SK-N-SH (cell line): ENCODE data around the gene MIDN. TPM values are rescaled to one million over a fixed set of nuclear protein-coding genes. Genes with fewer than 3 reads are reported as not detected.

ENCODE experiments used
- CTCF ChIA-PET: fragments of 300-600, 350-600 bp; formaldehyde crosslinking; extraction: SDS; loops from one replicate; lab custom pipeline; 2021; lab: Yijun Ruan, JAX
- POLR2A ChIA-PET: fragments of 350-600 bp; sonication (Branson Sonifier 250); formaldehyde crosslinking; extraction: SDS; loops from one replicate; lab custom pipeline; 2020; ENCODE audit warnings: antibody characterized with exemption, inconsistent platforms; lab: Yijun Ruan, JAX
- DNase-seq: peaks from one replicate; pipeline ENCODE4 v3.0.0; 2012
- H2AFZ ChIP-seq: fragments of 200-600 bp; sonication (generic); 2 replicates; pipeline ENCODE4 v1.8.1; 2016; ENCODE audit warnings: antibody characterized with exemption, mild to moderate bottlenecking, low read depth
- H3F3A ChIP-seq: fragments of 200-600 bp; sonication (generic); replicated peaks from 2 replicates; pipeline ENCODE3; 2016; ENCODE audit warnings: antibody characterized with exemption, mild to moderate bottlenecking; ENCODE audit not compliant: insufficient read depth
- H3K27ac ChIP-seq, 2 experiments: fragments of 200-500 bp in 1 of 2; fragments of 200-600 bp in 1 of 2; sonication (Bioruptor generic) in 1 of 2; sonication (generic), shearing (Covaris generic) in 1 of 2; 2 replicates each; pipeline versions ENCODE4 v1.5.1 to v1.6.1; 2014 to 2016; ENCODE audit warnings: low read depth in 2 of 2, inconsistent platforms in 1 of 2, low read length in 1 of 2, mild to moderate bottlenecking in 1 of 2, mixed read lengths in 1 of 2
- H3K27me3 ChIP-seq: fragments of 200-600 bp; sonication (generic), shearing (Covaris generic); 2 replicates; pipeline ENCODE4 v1.6.1; 2016; ENCODE audit warnings: mixed run types; ENCODE audit not compliant: insufficient read depth
- H3K36me3 ChIP-seq, 2 experiments: fragments of 200-500 bp in 1 of 2; fragments of 200-600 bp in 1 of 2; sonication (Bioruptor generic) in 1 of 2; sonication (generic) in 1 of 2; replicated peaks in 1 of 2; 2 replicates each; pipeline versions ENCODE3 to v1.5.1; 2014 to 2016; ENCODE audit warnings: low read length in 1 of 2, mild to moderate bottlenecking in 1 of 2; ENCODE audit not compliant: insufficient read depth in 2 of 2, control insufficient read depth in 1 of 2
- H3K4me1 ChIP-seq, 2 experiments: fragments of 200-500 bp in 1 of 2; fragments of 200-600 bp in 1 of 2; sonication (Bioruptor generic) in 1 of 2; sonication (generic), shearing (Covaris generic) in 1 of 2; 2 replicates each; pipeline versions ENCODE4 v1.5.1 to v1.6.1; 2014 to 2016; ENCODE audit warnings: low read depth in 1 of 2, low read length in 1 of 2, mixed run types in 1 of 2; ENCODE audit not compliant: insufficient read depth in 2 of 2, control insufficient read depth in 1 of 2
- H3K4me2 ChIP-seq: fragments of 200-600 bp; sonication (generic), shearing (Covaris generic); 2 replicates; pipeline ENCODE4 v1.6.1; 2017; ENCODE audit warnings: mixed run types
- H3K4me3 ChIP-seq, 2 experiments: fragments of 200-500 bp in 1 of 2; fragments of 200-600 bp in 1 of 2; sonication (Bioruptor generic) in 1 of 2; sonication (generic), shearing (Covaris generic) in 1 of 2; 2 replicates each; pipeline versions ENCODE4 v1.5.1 to v1.8.1; 2014 to 2016; ENCODE audit warnings: low read depth in 2 of 2, inconsistent platforms in 1 of 2, low read length in 1 of 2, mild to moderate bottlenecking in 1 of 2, mixed read lengths in 1 of 2, moderate library complexity in 1 of 2
- H3K79me2 ChIP-seq: fragments of 200-600 bp; sonication (generic); 2 replicates; pipeline ENCODE4 v1.8.1; 2017; ENCODE audit warnings: mild to moderate bottlenecking; ENCODE audit not compliant: insufficient read depth
- H3K9ac ChIP-seq: fragments of 200-600 bp; sonication (generic); 2 replicates; pipeline ENCODE4 v1.6.1; 2017; ENCODE audit warnings: mixed run types
- H3K9me2 ChIP-seq: fragments of 200-600 bp; sonication (generic); 2 replicates; pipeline ENCODE4 v1.6.1; 2017; ENCODE audit warnings: mixed run types
- H3K9me3 ChIP-seq: fragments of 200-600 bp; sonication (generic); 2 replicates; pipeline ENCODE4 v1.6.1; 2017; ENCODE audit warnings: mixed run types, mild to moderate bottlenecking, moderate library complexity
- H4K20me1 ChIP-seq: fragments of 200-600 bp; sonication (generic); 2 replicates; pipeline ENCODE4 v1.6.1; 2017; ENCODE audit warnings: mild to moderate bottlenecking, mixed run types; ENCODE audit not compliant: insufficient read depth
- CHD2 ChIP-seq: fragments of 150-350 bp; IDR thresholded peaks from 2 replicates; pipeline ENCODE4 v1.6.1; 2018; ENCODE audit warnings: low read length; ENCODE audit not compliant: partially characterized antibody
- ELF1 ChIP-seq: IDR thresholded peaks from 2 replicates; pipeline ENCODE4 v1.4.0; 2012
- EP300 ChIP-seq, 2 experiments: IDR thresholded peaks; 2 replicates each; pipeline versions ENCODE4 v1.4.0 to v1.6.1; 2012; ENCODE audit warnings: borderline replicate concordance in 1 of 2, low read depth in 1 of 2, low read length in 1 of 2
- EZH2phosphoT487 ChIP-seq: fragments of 200-600 bp; sonication (generic); IDR thresholded peaks from 2 replicates; pipeline ENCODE4 v1.6.1; 2017; ENCODE audit warnings: low read depth, mixed run types, mild to moderate bottlenecking, antibody characterized with exemption, moderate library complexity, borderline replicate concordance
- FOSL2 ChIP-seq: IDR thresholded peaks from 2 replicates; pipeline ENCODE4 v1.4.0; 2012; ENCODE audit warnings: low read depth, mild to moderate bottlenecking, moderate library complexity, borderline replicate concordance
- FOXJ3 ChIP-seq: sonication (generic); formaldehyde crosslinking; IDR thresholded peaks from 2 replicates; pipeline ENCODE4 v1.5.1; 2020; ENCODE audit warnings: mild to moderate bottlenecking, missing genetic modification reagents
- FOXM1 ChIP-seq: IDR thresholded peaks from 2 replicates; pipeline ENCODE4 v1.4.0; 2012; ENCODE audit warnings: low read depth, mild to moderate bottlenecking
- GABPA ChIP-seq: IDR thresholded peaks from 2 replicates; pipeline ENCODE4 v1.4.0; 2012; ENCODE audit warnings: low read depth, mild to moderate bottlenecking
- JUND ChIP-seq: IDR thresholded peaks from 2 replicates; pipeline ENCODE4 v1.4.0; 2012
- NFIC ChIP-seq: IDR thresholded peaks from 2 replicates; pipeline ENCODE4 v1.4.0; 2012; ENCODE audit warnings: borderline replicate concordance
- NRF1 ChIP-seq: IDR thresholded peaks from 2 replicates; pipeline ENCODE4 v1.6.1; 2012; ENCODE audit warnings: low read depth, mild to moderate bottlenecking, low read length
- POLR2AphosphoS5 ChIP-seq: IDR thresholded peaks from 2 replicates; pipeline ENCODE4 v1.6.1; 2012; ENCODE audit warnings: low read depth, low read length
- RCOR1 ChIP-seq: fragments of 150-350 bp; IDR thresholded peaks from 2 replicates; pipeline ENCODE4 v1.6.1; 2017; ENCODE audit warnings: antibody characterized with exemption, low read length
- RXRA ChIP-seq: IDR thresholded peaks from 2 replicates; pipeline ENCODE4 v1.4.0; 2012; ENCODE audit warnings: low read depth, mild to moderate bottlenecking, borderline replicate concordance
- SIN3A ChIP-seq: IDR thresholded peaks from 2 replicates; pipeline ENCODE4 v1.6.1; 2012; ENCODE audit warnings: low read depth, mild to moderate bottlenecking, low read length, moderate library complexity, borderline replicate concordance
- SMC3 ChIP-seq: IDR thresholded peaks from 2 replicates; pipeline ENCODE4 v1.6.1; 2012; ENCODE audit warnings: low read depth, low read length, improper control_type of control experiment
- TAF1 ChIP-seq: IDR thresholded peaks from 2 replicates; pipeline ENCODE4 v1.6.1; 2012; ENCODE audit warnings: low read depth, mild to moderate bottlenecking, low read length, moderate library complexity, borderline replicate concordance
- TCF12 ChIP-seq: IDR thresholded peaks from 2 replicates; pipeline ENCODE4 v1.4.0; 2012
- YY1 ChIP-seq: IDR thresholded peaks from 2 replicates; pipeline ENCODE4 v1.4.0; 2012; ENCODE audit warnings: low read depth, mild to moderate bottlenecking
- WGBS: methylation state at CpG from one replicate; pipeline ENCODE4 v1.1.6; 2017; ENCODE audit warnings: low lambda C conversion rate; 5-methylcytosine and 5-hydroxymethylcytosine counted together
- polyA plus RNA-seq, 3 experiments: library from polyadenylated mRNA; depleted of rRNA; stranded (reverse); fragments of >200 nt; gene quantifications; 2 replicates each; pipeline ENCODE4 v1.2.3, GENCODE V29; 2012
- TF ChIP-seq, protein P1 (sequence below): IDR thresholded peaks from 2 replicates; pipeline ENCODE4; 2012
- TF ChIP-seq, protein P2 (sequence below): IDR thresholded peaks from 2 replicates; pipeline ENCODE4 v1.4.0; 2012; ENCODE audit warnings: low read depth, borderline replicate concordance
- TF ChIP-seq, protein P3 (sequence below): IDR thresholded peaks from 2 replicates; pipeline ENCODE4 v1.4.0; 2012; ENCODE audit warnings: low read depth, borderline replicate concordance
- TF ChIP-seq, protein P4 (sequence below): fragments of 150-350 bp; IDR thresholded peaks from 2 replicates; pipeline ENCODE4 v1.6.1; 2017; ENCODE audit warnings: antibody characterized with exemption, low read length, low read depth, borderline replicate concordance
- TF ChIP-seq, protein P5 (sequence below): fragments of 150-350 bp; IDR thresholded peaks from 2 replicates; pipeline ENCODE4 v1.6.1; 2016; ENCODE audit warnings: mild to moderate bottlenecking, low read depth, low read length
- TF ChIP-seq, protein P6 (sequence below): IDR thresholded peaks from 2 replicates; pipeline ENCODE4 v1.4.0; 2012; ENCODE audit warnings: low read depth

Gene MIDN
- polyA plus RNA-seq, 1 of the 3 experiments (the other 2 are of a cell fraction) = 13.9 TPM

DNA sequence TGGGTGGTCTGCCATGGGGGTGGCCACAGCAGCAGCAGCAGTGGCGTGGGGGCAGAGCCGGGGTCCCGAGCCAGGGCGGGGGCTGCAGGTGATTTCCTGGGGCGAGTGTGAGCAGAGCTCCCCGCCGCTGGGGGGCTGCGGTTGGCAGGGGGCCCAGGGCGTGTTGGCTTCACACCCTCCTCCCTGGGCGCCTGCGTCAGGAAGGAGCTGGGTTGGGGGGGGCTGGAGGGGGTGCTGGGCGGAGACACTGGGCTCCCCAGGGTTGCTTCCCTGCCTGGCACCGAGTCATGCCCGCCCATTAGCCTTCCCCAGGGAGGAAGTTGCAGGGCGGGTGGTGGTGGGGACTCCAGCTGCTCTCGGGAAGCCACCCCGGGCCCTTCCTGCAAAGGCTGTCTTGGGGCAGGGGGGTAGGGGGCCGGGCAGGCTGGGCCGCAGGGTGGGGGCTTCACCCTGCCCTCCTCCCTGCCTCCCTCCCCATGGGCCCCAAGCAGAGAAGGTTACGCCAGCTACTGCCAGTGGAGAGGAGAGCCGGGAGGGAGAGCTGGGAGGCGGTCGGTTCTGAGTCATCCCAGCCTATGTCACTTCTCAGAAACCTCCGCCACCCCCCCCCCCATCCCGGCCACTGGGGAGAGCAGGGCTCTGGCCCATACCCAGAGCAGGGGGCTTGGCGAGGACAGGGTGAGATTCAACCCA is 4.6 kb downstream of the MIDN start:
- Histone ChIP-seq H3K4me3 (peak overlapping the region; percentile 79 to 86), H3K4me1 (peaks cover 18 to 32% of the 10 kb centered on the region in 2 experiments; a peak in 3 of 4 replicates), H3K9me3 (no peaks in the 10 kb centered on the region), H3F3A (peaks cover 54% of the 10 kb centered on the region), H3K79me2 (peaks cover 79% of the 10 kb centered on the region), H3K27ac (peak overlapping the region; percentile 95 to 99), H3K4me2 (peak overlapping the region; percentile 99), H3K36me3 (peaks cover 43 to 49% of the 10 kb centered on the region in 2 experiments), H3K9me2 (no peaks in the 10 kb centered on the region), H4K20me1 (peaks cover 60% of the 10 kb centered on the region), H2AFZ (no peak overlapping the region), H3K9ac (peak overlapping the region; percentile 98), H3K27me3 (no peaks in the 10 kb centered on the region)
- POLR2A ChIA-PET = interaction anchor here (1.0 to 1.9 kb wide), 7 partner anchors 9 to 22 kb away, joined by 3 to 32 read pairs (median 7); partner anchors contain the start of genes ATP5F1D, CIRBP and FAM174C
- WGBS = 2% methylated on average over 11 of the region's 26 CpGs
- DNase-seq = peak; percentile 69
- CTCF ChIA-PET = interaction anchor here (0.8 to 18.6 kb wide), 7 partner anchors 9 to 140 kb away, joined by 3 to 594 read pairs (median 4); partner anchors contain the start of genes ATP5F1D and CIRBP
- TF ChIP-seq JUND = peak; percentile 78
- TF ChIP-seq FOSL2 = peak; percentile 74
- TF ChIP-seq TCF12 = peak; percentile 59; the same call in 1 of the 2 replicates
- TF ChIP-seq RXRA = peak; percentile 44; the same call in 1 of the 2 replicates
- TF ChIP-seq POLR2AphosphoS5 = no peak
- TF ChIP-seq, protein P1, sequence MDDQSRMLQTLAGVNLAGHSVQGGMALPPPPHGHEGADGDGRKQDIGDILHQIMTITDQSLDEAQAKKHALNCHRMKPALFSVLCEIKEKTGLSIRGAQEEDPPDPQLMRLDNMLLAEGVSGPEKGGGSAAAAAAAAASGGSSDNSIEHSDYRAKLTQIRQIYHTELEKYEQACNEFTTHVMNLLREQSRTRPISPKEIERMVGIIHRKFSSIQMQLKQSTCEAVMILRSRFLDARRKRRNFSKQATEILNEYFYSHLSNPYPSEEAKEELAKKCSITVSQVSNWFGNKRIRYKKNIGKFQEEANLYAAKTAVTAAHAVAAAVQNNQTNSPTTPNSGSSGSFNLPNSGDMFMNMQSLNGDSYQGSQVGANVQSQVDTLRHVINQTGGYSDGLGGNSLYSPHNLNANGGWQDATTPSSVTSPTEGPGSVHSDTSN = peak; percentile 47
- TF ChIP-seq, protein P2, sequence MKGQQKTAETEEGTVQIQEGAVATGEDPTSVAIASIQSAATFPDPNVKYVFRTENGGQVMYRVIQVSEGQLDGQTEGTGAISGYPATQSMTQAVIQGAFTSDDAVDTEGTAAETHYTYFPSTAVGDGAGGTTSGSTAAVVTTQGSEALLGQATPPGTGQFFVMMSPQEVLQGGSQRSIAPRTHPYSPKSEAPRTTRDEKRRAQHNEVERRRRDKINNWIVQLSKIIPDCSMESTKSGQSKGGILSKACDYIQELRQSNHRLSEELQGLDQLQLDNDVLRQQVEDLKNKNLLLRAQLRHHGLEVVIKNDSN = no peak
- no peak for TF ChIP-seq TAF1
- TF ChIP-seq, protein P3, sequence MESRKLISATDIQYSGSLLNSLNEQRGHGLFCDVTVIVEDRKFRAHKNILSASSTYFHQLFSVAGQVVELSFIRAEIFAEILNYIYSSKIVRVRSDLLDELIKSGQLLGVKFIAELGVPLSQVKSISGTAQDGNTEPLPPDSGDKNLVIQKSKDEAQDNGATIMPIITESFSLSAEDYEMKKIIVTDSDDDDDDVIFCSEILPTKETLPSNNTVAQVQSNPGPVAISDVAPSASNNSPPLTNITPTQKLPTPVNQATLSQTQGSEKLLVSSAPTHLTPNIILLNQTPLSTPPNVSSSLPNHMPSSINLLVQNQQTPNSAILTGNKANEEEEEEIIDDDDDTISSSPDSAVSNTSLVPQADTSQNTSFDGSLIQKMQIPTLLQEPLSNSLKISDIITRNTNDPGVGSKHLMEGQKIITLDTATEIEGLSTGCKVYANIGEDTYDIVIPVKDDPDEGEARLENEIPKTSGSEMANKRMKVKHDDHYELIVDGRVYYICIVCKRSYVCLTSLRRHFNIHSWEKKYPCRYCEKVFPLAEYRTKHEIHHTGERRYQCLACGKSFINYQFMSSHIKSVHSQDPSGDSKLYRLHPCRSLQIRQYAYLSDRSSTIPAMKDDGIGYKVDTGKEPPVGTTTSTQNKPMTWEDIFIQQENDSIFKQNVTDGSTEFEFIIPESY = no peak
- peak; percentile 49 for TF ChIP-seq ELF1
- TF ChIP-seq CHD2 = peak; percentile 18
- TF ChIP-seq NRF1 = peak; percentile 33; the same call in 1 of the 2 replicates
- TF ChIP-seq, protein P4, sequence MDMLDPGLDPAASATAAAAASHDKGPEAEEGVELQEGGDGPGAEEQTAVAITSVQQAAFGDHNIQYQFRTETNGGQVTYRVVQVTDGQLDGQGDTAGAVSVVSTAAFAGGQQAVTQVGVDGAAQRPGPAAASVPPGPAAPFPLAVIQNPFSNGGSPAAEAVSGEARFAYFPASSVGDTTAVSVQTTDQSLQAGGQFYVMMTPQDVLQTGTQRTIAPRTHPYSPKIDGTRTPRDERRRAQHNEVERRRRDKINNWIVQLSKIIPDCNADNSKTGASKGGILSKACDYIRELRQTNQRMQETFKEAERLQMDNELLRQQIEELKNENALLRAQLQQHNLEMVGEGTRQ = no peak
- peak; percentile 68 for TF ChIP-seq NFIC
- TF ChIP-seq YY1 = 0 out of 2 replicates have a peak, but pooled peaks have one; percentile 16
- TF ChIP-seq FOXM1 = no peak
- TF ChIP-seq SMC3 = no peak
- no peak for TF ChIP-seq RCOR1
- TF ChIP-seq EZH2phosphoT487 = no peak
- TF ChIP-seq EP300 (IDR thresholded peaks at IDR 0.05; ENCODE audit: borderline replicate concordance in 1 of 2, low read depth in 1 of 2, low read length in 1 of 2) = peak in 1 of 2 experiments; percentile 7; a peak in 1 of 4 replicates
- no peak for TF ChIP-seq SIN3A
- TF ChIP-seq FOXJ3 (CRISPR knock-in tag) = no peak
- TF ChIP-seq, protein P5, sequence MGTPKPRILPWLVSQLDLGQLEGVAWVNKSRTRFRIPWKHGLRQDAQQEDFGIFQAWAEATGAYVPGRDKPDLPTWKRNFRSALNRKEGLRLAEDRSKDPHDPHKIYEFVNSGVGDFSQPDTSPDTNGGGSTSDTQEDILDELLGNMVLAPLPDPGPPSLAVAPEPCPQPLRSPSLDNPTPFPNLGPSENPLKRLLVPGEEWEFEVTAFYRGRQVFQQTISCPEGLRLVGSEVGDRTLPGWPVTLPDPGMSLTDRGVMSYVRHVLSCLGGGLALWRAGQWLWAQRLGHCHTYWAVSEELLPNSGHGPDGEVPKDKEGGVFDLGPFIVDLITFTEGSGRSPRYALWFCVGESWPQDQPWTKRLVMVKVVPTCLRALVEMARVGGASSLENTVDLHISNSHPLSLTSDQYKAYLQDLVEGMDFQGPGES = no peak
- peak; percentile 37; the same call in 1 of the 2 replicates for TF ChIP-seq GABPA
- TF ChIP-seq, protein P6, sequence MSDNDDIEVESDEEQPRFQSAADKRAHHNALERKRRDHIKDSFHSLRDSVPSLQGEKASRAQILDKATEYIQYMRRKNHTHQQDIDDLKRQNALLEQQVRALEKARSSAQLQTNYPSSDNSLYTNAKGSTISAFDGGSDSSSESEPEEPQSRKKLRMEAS = peak; percentile 16
